Endothelial cell of umbilical vein (primary cell): Measurements from ENCODE around the gene HAUS6. TPM values are rescaled to one million over a fixed set of nuclear protein-coding genes. Genes with fewer than 3 reads are reported as not detected.

Experiments used
- BruUV-seq: library from RNA; stranded (reverse); fragments of 400-500 nt; replicated peaks from 2 replicates; lab custom pipeline; 2021; lab: Mats Ljungman, UMichigan
- CTCF ChIA-PET: fragments of 300-600, 350-600 bp; sonication (Branson Sonifier 250); formaldehyde crosslinking; loops from one replicate; lab custom pipeline; 2021; ENCODE audit warnings: antibody characterized with exemption, inconsistent platforms; lab: Charles Lee
- POLR2A ChIA-PET: fragments of 300-600, 350-600 bp; sonication (Branson Sonifier 250); formaldehyde crosslinking; loops from one replicate; lab custom pipeline; 2021; ENCODE audit warnings: antibody characterized with exemption, inconsistent platforms; lab: Charles Lee
- DNase-seq: peaks from one replicate; pipeline ENCODE4 v3.0.0-alpha.2; 2011; ENCODE audit warnings: low read depth, low spot score
- FAIRE-seq: peaks from 2 replicates; lab custom pipeline; 2011; peaks lifted over from hg19 to GRCh38; lab: Jason Lieb, UNC
- H2AFZ ChIP-seq: 2 replicates; pipeline ENCODE4 v1.6.0; 2012; ENCODE audit warnings: low read depth, low read length, control low read depth, inconsistent platforms
- H3K27ac ChIP-seq: 2 replicates; pipeline ENCODE4 v1.5.1; 2011; ENCODE audit warnings: low read depth, mild to moderate bottlenecking, control low read depth, low read length, moderate library complexity; ENCODE audit not compliant: insufficient read depth
- H3K27me3 ChIP-seq, 2 experiments: 2 replicates each; pipeline versions ENCODE4 v1.6.0 to v1.6.1; 2011; ENCODE audit warnings: low read length in 2 of 2, mixed read lengths in 1 of 2; ENCODE audit not compliant: control insufficient read depth in 2 of 2, insufficient read depth in 2 of 2
- H3K36me3 ChIP-seq, 2 experiments: 2 replicates in 1 of 2; 3 replicates in 1 of 2; pipeline ENCODE4 v1.5.1; 2011; ENCODE audit warnings: low read length in 2 of 2, mild to moderate bottlenecking in 1 of 2, moderate library complexity in 1 of 2; ENCODE audit not compliant: control insufficient read depth in 2 of 2, insufficient read depth in 2 of 2; ENCODE audit errors: extremely low read depth in 1 of 2
- H3K4me1 ChIP-seq: 3 replicates; pipeline ENCODE4 v1.5.1; 2011; ENCODE audit warnings: mild to moderate bottlenecking, low read length; ENCODE audit not compliant: control insufficient read depth, insufficient read depth; ENCODE audit errors: extremely low read depth
- H3K4me2 ChIP-seq: 2 replicates; pipeline ENCODE4 v1.6.1; 2011; ENCODE audit warnings: low read length, control low read depth, mixed read lengths; ENCODE audit not compliant: insufficient read depth
- H3K4me3 ChIP-seq, 3 experiments: fragments of 200-600 bp in 1 of 3; sonication (generic), shearing (Covaris generic) in 1 of 3; replicated peaks in 1 of 3; 2 replicates each; pipeline ENCODE4 v1.5.1; 2011 to 2016; ENCODE audit warnings: control low read depth in 3 of 3, low read length in 3 of 3, mild to moderate bottlenecking in 2 of 3, inconsistent platforms in 1 of 3, low read depth in 1 of 3, moderate library complexity in 1 of 3; ENCODE audit not compliant: insufficient read depth in 1 of 3
- H3K79me2 ChIP-seq: 2 replicates; pipeline ENCODE4 v1.6.0; 2012; ENCODE audit warnings: low read length, inconsistent platforms; ENCODE audit not compliant: control insufficient read depth, insufficient read depth
- H3K9ac ChIP-seq: replicated peaks from 2 replicates; pipeline ENCODE3; 2011; ENCODE audit warnings: low read length, control low read depth; ENCODE audit not compliant: insufficient read depth; ENCODE audit errors: extremely low read depth
- H3K9me1 ChIP-seq: replicated peaks from 3 replicates; pipeline ENCODE4 v1.6.0; 2011; ENCODE audit warnings: mild to moderate bottlenecking, low read length; ENCODE audit not compliant: control insufficient read depth, insufficient read depth; ENCODE audit errors: extremely low read depth
- H3K9me3 ChIP-seq: replicated peaks from 2 replicates; pipeline ENCODE4 v1.5.1; 2012; ENCODE audit warnings: low read length, inconsistent platforms; ENCODE audit not compliant: control insufficient read depth, insufficient read depth
- H4K20me1 ChIP-seq: replicated peaks from 2 replicates; pipeline ENCODE3; 2011; ENCODE audit warnings: mild to moderate bottlenecking, low read length; ENCODE audit not compliant: control insufficient read depth, insufficient read depth; ENCODE audit errors: extremely low read depth
- CTCF ChIP-seq, 2 donors: IDR thresholded peaks; 1 replicate in 1 of 2; 2 replicates in 1 of 2; pipeline ENCODE4 v1.5.1; 2011; ENCODE audit warnings: low read length in 2 of 2, mild to moderate bottlenecking in 2 of 2, moderate library complexity in 2 of 2, control low read depth in 1 of 2, inconsistent platforms in 1 of 2, low read depth in 1 of 2; ENCODE audit not compliant: insufficient read depth in 1 of 2; ENCODE audit errors: extremely low read depth in 1 of 2
- EZH2 ChIP-seq: IDR thresholded peaks from 2 replicates; pipeline ENCODE4 v1.6.1; 2012; ENCODE audit warnings: borderline replicate concordance, low read depth, mild to moderate bottlenecking, moderate library complexity, low read length, inconsistent platforms; ENCODE audit not compliant: severe bottlenecking
- FOS ChIP-seq: IDR thresholded peaks from 2 replicates; pipeline ENCODE4 v1.6.1; 2011; ENCODE audit warnings: mild to moderate bottlenecking, low read length, moderate library complexity, borderline replicate concordance; ENCODE audit not compliant: insufficient read depth
- GATA2 ChIP-seq: IDR thresholded peaks from 2 replicates; pipeline ENCODE4 v1.7.0; 2011; ENCODE audit warnings: low read depth, mild to moderate bottlenecking, moderate library complexity, mixed read lengths, low read length; ENCODE audit not compliant: insufficient read length, insufficient read depth
- JUN ChIP-seq: IDR thresholded peaks from 2 replicates; pipeline ENCODE4 v1.6.1; 2011; ENCODE audit warnings: borderline replicate concordance, low read depth; ENCODE audit not compliant: insufficient read length, insufficient read depth
- MAX ChIP-seq: IDR thresholded peaks from 2 replicates; pipeline ENCODE4 v1.6.1; 2011; ENCODE audit not compliant: insufficient read depth, insufficient read length
- MYC ChIP-seq: IDR thresholded peaks from one replicate; pipeline ENCODE4 v1.6.1; 2011; ENCODE audit warnings: mild to moderate bottlenecking, low read depth, low read length
- POLR2A ChIP-seq: IDR thresholded peaks from 2 replicates; pipeline ENCODE4 v1.6.1; 2012; ENCODE audit warnings: low read depth, mild to moderate bottlenecking, control low read depth, low read length
- POLR2AphosphoS5 ChIP-seq: IDR thresholded peaks from 2 replicates; pipeline ENCODE4 v1.6.1; 2012; ENCODE audit warnings: low read depth, mild to moderate bottlenecking, control low read depth, low read length, moderate library complexity; ENCODE audit not compliant: insufficient read depth
- dilution Hi-C: fragments of 300-500 bp; cut with MboI; formaldehyde crosslinking; loops from one replicate; pipeline ENCODE4 v1.15.0; 2019; ENCODE audit warnings: low sequenced_read_pairs; ENCODE audit not compliant: extremely low pct_ligation_motif_present
- intact Hi-C: fragments of 100-400 bp; cut with micrococcal nuclease; formaldehyde crosslinking; loops from one replicate; pipeline ENCODE4 v1.10.0; 2022
- polyA plus RNA-seq, 4 experiments: library from polyadenylated mRNA; depleted of rRNA in 3 of 4; stranded (reverse) in 3 of 4; unstranded in 1 of 4; fragments of >200 nt; gene quantifications; 2 replicates each; pipeline versions ENCODE4 v1.2.1 to v1.2.3, GENCODE V29; 2011 to 2012; ENCODE audit warnings: missing spikeins in 1 of 4
- total RNA-seq: library from RNA; stranded (reverse); gene quantifications from 2 replicates; pipeline ENCODE4 v1.2.3, GENCODE V29; 2021

The HAUS6 gene
- total and polyA plus RNA-seq, 2 donors (not counting 3 experiments of a cell fraction or from before 2014, with no cell fraction given), result 4.5 to 19.6 TPM

DNA sequence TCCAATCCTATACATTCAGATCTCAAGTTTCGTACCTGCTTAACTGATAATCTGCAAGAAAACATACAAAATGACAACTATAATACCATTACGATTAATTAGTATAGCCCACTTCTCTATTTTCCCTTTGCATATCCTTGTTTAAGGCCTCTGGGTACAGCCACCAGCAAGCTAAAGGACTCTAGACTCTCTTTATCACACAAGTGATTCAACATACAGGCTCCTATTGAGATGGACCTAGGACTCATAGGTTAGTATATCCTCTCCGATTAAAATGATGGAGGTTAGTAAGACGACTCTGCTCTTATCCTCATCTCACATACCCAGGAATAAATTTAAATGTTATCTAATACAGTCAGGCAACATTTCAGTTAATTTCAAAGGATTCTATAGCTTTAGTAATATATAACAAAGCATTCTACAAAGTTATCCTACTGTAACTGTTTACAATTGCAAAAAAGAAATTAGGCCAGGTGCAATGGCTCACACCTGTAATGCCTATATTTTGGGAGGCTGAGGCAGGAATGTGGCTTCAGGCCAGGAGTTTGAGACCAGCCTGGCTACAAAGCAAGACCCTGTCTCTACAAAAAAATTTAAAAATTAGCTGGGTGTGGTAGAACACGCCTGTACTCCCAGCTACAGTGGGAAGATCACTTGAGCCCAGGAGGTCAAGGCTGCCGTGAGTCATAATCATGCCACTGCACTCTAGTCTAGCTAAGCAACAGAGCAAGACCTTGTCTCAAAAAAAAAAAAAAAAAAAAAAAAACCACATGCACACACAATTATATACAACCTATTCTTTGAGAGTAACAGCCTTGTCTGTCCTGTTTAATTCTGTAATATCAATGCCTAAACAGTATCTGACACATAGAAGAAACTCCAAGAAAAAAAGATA, 15.4 kb downstream of the HAUS6 start:
- Histone ChIP-seq H3K9me3 (no peaks in the 10 kb centered on the region), H2AFZ (no peak overlapping the region), H4K20me1 (no peaks in the 10 kb centered on the region), H3K9me1 (no peaks in the 10 kb centered on the region), H3K9ac (no peak overlapping the region), H3K4me1 (no peaks in the 10 kb centered on the region), H3K36me3 (peaks cover 1 to 13% of the 10 kb centered on the region in 2 experiments), H3K27ac (no peak overlapping the region), H3K27me3 (no peaks in the 10 kb centered on the region), H3K79me2 (no peaks in the 10 kb centered on the region), H3K4me3 (no peak overlapping the region), H3K4me2 (no peak overlapping the region)
- ChIA-PET POLR2A (no interaction called here), CTCF (interaction anchor here (1.0 to 3.9 kb wide), 4 partner anchors 9 to 370 kb away, joined by 3 to 40 read pairs (median 12); partner anchors contain the start of gene RRAGA)
- intact Hi-C loops, result no loop called here
- BruUV-seq, result no TSS peak
- DNase-seq (no peak), FAIRE-seq (no peak)
- dilution Hi-C loops, result no loop called here
- no peak for TF ChIP-seq POLR2AphosphoS5
- no peak for TF ChIP-seq FOS
- no peak for TF ChIP-seq CTCF (IDR thresholded peaks at IDR 0.05; ENCODE audit: extremely low read depth in 1 of 2, insufficient read depth in 1 of 2, low read depth in 1 of 2, low read length in 2 of 2)
- no peak for TF ChIP-seq POLR2A
- no peak for TF ChIP-seq EZH2
- TF ChIP-seq GATA2, result no peak
- TF ChIP-seq MYC, result no peak
- no peak for TF ChIP-seq JUN
- TF ChIP-seq MAX, result no peak
